ENCODE measurements around the gene ATXN10. TPM values are rescaled to one million over a fixed set of nuclear protein-coding genes. Genes with fewer than 3 reads are reported as not detected.

ATXN10 gene
- total RNA-seq, 1 experiment from 2014 or later: 176 TPM

GRCh38 chr22:45754822-45755221 lies 83.2 kb downstream of the ATXN10 start:
- Histone ChIP-seq H3K27me3 (no peaks in the 10 kb centered on the region), H3K9me3 (no peaks in the 10 kb centered on the region), H3K4me3 (no peak overlapping the region), H3K36me3 (peaks cover 61% of the 10 kb centered on the region)
- peak; percentile 54 for DNase-seq

- no peaks in the 10 kb centered on the region for H3K9me3 ChIP-seq
- no peak overlapping the region for H3K4me3 ChIP-seq
- H3K36me3 ChIP-seq: peaks cover 62% of the 10 kb centered on the region
- no peak for DNase-seq
- no peaks in the 10 kb centered on the region for H3K27me3 ChIP-seq
Observed at GRCh38 chr22:45756558-45756957, 84.9 kb downstream of the ATXN10 start.

GRCh38 chr22:45757068-45757467 lies 85.4 kb downstream of the ATXN10 start:
- no peak overlapping the region for H3K4me3 ChIP-seq

GRCh38 chr22:45757936-45758335 lies 86.3 kb downstream of the ATXN10 start:
- Histone ChIP-seq H3K36me3 (peaks cover 67% of the 10 kb centered on the region), H3K27me3 (no peaks in the 10 kb centered on the region), H3K9me3 (no peaks in the 10 kb centered on the region), H3K4me3 (no peak overlapping the region)
- no peak for DNase-seq

More at GRCh38 chr22:45757068-45757467, 85.4 kb downstream of the ATXN10 start:
- Histone ChIP-seq H3K36me3 (peaks cover 59% of the 10 kb centered on the region), H3K27me3 (no peaks in the 10 kb centered on the region), H3K9me3 (no peaks in the 10 kb centered on the region)
- DNase-seq: no peak

- Histone ChIP-seq H3K36me3 (peaks cover 70% of the 10 kb centered on the region), H3K9me3 (no peaks in the 10 kb centered on the region), H3K27me3 (no peaks in the 10 kb centered on the region), H3K4me3 (no peak overlapping the region)
- DNase-seq: no peak
Observed at GRCh38 chr22:45758603-45759002, 87.0 kb downstream of the ATXN10 start.

- no peaks in the 10 kb centered on the region for H3K9me3 ChIP-seq
- H3K4me3 ChIP-seq: no peak overlapping the region
- no peaks in the 10 kb centered on the region for H3K27me3 ChIP-seq
- H3K36me3 ChIP-seq: peaks cover 66% of the 10 kb centered on the region
- DNase-seq: no peak
Observed at GRCh38 chr22:45760682-45761081, 89.0 kb downstream of the ATXN10 start.

GRCh38 chr22:45762545-45763235 lies 91.1 kb downstream of the ATXN10 start:
- DNase-seq: no peak
- Histone ChIP-seq H3K9me3 (no peaks in the 10 kb centered on the region), H3K27me3 (no peaks in the 10 kb centered on the region), H3K36me3 (peaks cover 68% of the 10 kb centered on the region), H3K4me3 (no peak overlapping the region)

- Histone ChIP-seq H3K36me3 (peaks cover 67% of the 10 kb centered on the region), H3K27me3 (no peaks in the 10 kb centered on the region), H3K4me3 (no peak overlapping the region), H3K9me3 (no peaks in the 10 kb centered on the region)
- DNase-seq: no peak
Observed at GRCh38 chr22:45763236-45763624, 91.6 kb downstream of the ATXN10 start.

- Histone ChIP-seq H3K9me3 (no peaks in the 10 kb centered on the region), H3K36me3 (peaks cover 72% of the 10 kb centered on the region), H3K27me3 (no peaks in the 10 kb centered on the region), H3K4me3 (no peak overlapping the region)
- no peak for DNase-seq
Observed at GRCh38 chr22:45768490-45768889, 96.9 kb downstream of the ATXN10 start.

GRCh38 chr22:45769569-45770210 lies 98.1 kb downstream of the ATXN10 start:
- no peak for DNase-seq
- Histone ChIP-seq H3K4me3 (no peak overlapping the region), H3K9me3 (no peaks in the 10 kb centered on the region), H3K27me3 (no peaks in the 10 kb centered on the region), H3K36me3 (peaks cover 73% of the 10 kb centered on the region)

- H3K9me3 ChIP-seq: no peaks in the 10 kb centered on the region
Observed at GRCh38 chr22:45770506-45770905, 98.9 kb downstream of the ATXN10 start.

GRCh38 chr22:45771057-45771456 lies 99.4 kb downstream of the ATXN10 start:
- Histone ChIP-seq H3K27me3 (no peaks in the 10 kb centered on the region), H3K36me3 (peaks cover 60% of the 10 kb centered on the region), H3K4me3 (no peak overlapping the region), H3K9me3 (no peaks in the 10 kb centered on the region)
- no peak for DNase-seq

More at GRCh38 chr22:45770506-45770905, 98.9 kb downstream of the ATXN10 start:
- Histone ChIP-seq H3K36me3 (peaks cover 65% of the 10 kb centered on the region), H3K27me3 (no peaks in the 10 kb centered on the region), H3K4me3 (no peak overlapping the region)
- no peak for DNase-seq

- no peak for DNase-seq
- no peaks in the 10 kb centered on the region for H3K9me3 ChIP-seq
- peaks cover 53% of the 10 kb centered on the region for H3K36me3 ChIP-seq
- no peaks in the 10 kb centered on the region for H3K27me3 ChIP-seq
- H3K4me3 ChIP-seq: no peak overlapping the region
Observed at GRCh38 chr22:45771711-45772110, 100.1 kb downstream of the ATXN10 start.

- no peak for DNase-seq
- Histone ChIP-seq H3K36me3 (peaks cover 52% of the 10 kb centered on the region), H3K4me3 (no peak overlapping the region), H3K27me3 (no peaks in the 10 kb centered on the region), H3K9me3 (no peaks in the 10 kb centered on the region)
Observed at GRCh38 chr22:45772743-45773142, 101.1 kb downstream of the ATXN10 start.

GRCh38 chr22:45774001-45774670 lies 102.5 kb downstream of the ATXN10 start:
- Histone ChIP-seq H3K4me3 (no peak overlapping the region), H3K9me3 (no peaks in the 10 kb centered on the region), H3K36me3 (peaks cover 52% of the 10 kb centered on the region), H3K27me3 (no peaks in the 10 kb centered on the region)
- no peak for DNase-seq

GRCh38 chr22:45775062-45775461 lies 103.4 kb downstream of the ATXN10 start:
- no peaks in the 10 kb centered on the region for H3K9me3 ChIP-seq
- H3K4me3 ChIP-seq: no peak overlapping the region
- H3K36me3 ChIP-seq: peaks cover 50% of the 10 kb centered on the region
- no peak for DNase-seq
- no peaks in the 10 kb centered on the region for H3K27me3 ChIP-seq

- H3K4me3 ChIP-seq: no peak overlapping the region
- H3K9me3 ChIP-seq: no peaks in the 10 kb centered on the region
- DNase-seq: no peak
- no peaks in the 10 kb centered on the region for H3K27me3 ChIP-seq
- H3K36me3 ChIP-seq: peaks cover 52% of the 10 kb centered on the region
Observed at GRCh38 chr22:45775569-45776312, 104.1 kb downstream of the ATXN10 start.

Data from MG63 (cell line).